GM19324 (cell line): ENCODE results near the gene CES2.

Experiments used
- ATAC-seq: cut with Tn5 transposase; IDR thresholded peaks from one replicate; pipeline ENCODE4 v1.9.1; 2021; ENCODE audit warnings: mild to moderate bottlenecking, moderate library complexity; ENCODE audit not compliant: unreplicated experiment, low FRiP score

The CES2 gene

GRCh38 chr16:66917741-66918140 lies 17.6 kb upstream of the CES2 start:
- ATAC-seq, result no peak

- ATAC-seq, result no peak
These were observed 17.0 kb upstream of the CES2 start for GRCh38 chr16:66918355-66918754.

GRCh38 chr16:66918803-66919568 lies 16.3 kb upstream of the CES2 start, which contains the start of gene CDH16:
Gene CDH16 (minus strand): TSS chr16:66918885. CDS start chr16:66918065, 820 bp downstream.
- no peak for ATAC-seq

- ATAC-seq, result no peak
These were observed 15.6 kb upstream of the CES2 start for GRCh38 chr16:66919569-66920298.

GRCh38 chr16:66920299-66920590 lies 15.1 kb upstream of the CES2 start:
- ATAC-seq, result no peak

- ATAC-seq, result no peak
These were observed 14.2 kb upstream of the CES2 start for GRCh38 chr16:66920924-66921680.

- ATAC-seq, result no peak
These were observed 13.4 kb upstream of the CES2 start for GRCh38 chr16:66921729-66922450.

GRCh38 chr16:66923247-66923731 lies 12.0 kb upstream of the CES2 start:
- no peak for ATAC-seq

GRCh38 chr16:66923866-66924265 lies 11.4 kb upstream of the CES2 start:
- no peak for ATAC-seq

GRCh38 chr16:66924527-66925321 lies 10.6 kb upstream of the CES2 start:
- no peak for ATAC-seq

GRCh38 chr16:66925322-66925840 lies 9.9 kb upstream of the CES2 start, which contains the start of gene RRAD:
Gene RRAD (minus strand): TSS chr16:66925535. CDS start chr16:66925179, 356 bp downstream.
- ATAC-seq, result no peak

GRCh38 chr16:66926171-66926947 lies 9.0 kb upstream of the CES2 start:
- no peak for ATAC-seq

- ATAC-seq, result no peak
These were observed 8.3 kb upstream of the CES2 start for GRCh38 chr16:66926961-66927436.

- ATAC-seq, result no peak
These were observed 7.2 kb upstream of the CES2 start for GRCh38 chr16:66927918-66928649.

GRCh38 chr16:66928702-66929388 lies 6.5 kb upstream of the CES2 start:
- ATAC-seq, result no peak

GRCh38 chr16:66930189-66930588 lies 5.1 kb upstream of the CES2 start:
- ATAC-seq, result no peak

- ATAC-seq, result no peak
These were observed 3.7 kb upstream of the CES2 start for GRCh38 chr16:66931665-66932064.
